Stimulated activated CD4-positive, alpha-beta T cell treated with anti-CD3 and anti-CD28 coated beads, Interleukin-2, amount 100 ng/mL, for 24 hours (primary cell): ENCODE measurements around the gene ASCL5.

ENCODE experiments used
- DNase-seq, 2 donors: peaks; one replicate each; pipeline ENCODE4 v3.0.0-alpha.2; 2020

Gene ASCL5

DNA sequence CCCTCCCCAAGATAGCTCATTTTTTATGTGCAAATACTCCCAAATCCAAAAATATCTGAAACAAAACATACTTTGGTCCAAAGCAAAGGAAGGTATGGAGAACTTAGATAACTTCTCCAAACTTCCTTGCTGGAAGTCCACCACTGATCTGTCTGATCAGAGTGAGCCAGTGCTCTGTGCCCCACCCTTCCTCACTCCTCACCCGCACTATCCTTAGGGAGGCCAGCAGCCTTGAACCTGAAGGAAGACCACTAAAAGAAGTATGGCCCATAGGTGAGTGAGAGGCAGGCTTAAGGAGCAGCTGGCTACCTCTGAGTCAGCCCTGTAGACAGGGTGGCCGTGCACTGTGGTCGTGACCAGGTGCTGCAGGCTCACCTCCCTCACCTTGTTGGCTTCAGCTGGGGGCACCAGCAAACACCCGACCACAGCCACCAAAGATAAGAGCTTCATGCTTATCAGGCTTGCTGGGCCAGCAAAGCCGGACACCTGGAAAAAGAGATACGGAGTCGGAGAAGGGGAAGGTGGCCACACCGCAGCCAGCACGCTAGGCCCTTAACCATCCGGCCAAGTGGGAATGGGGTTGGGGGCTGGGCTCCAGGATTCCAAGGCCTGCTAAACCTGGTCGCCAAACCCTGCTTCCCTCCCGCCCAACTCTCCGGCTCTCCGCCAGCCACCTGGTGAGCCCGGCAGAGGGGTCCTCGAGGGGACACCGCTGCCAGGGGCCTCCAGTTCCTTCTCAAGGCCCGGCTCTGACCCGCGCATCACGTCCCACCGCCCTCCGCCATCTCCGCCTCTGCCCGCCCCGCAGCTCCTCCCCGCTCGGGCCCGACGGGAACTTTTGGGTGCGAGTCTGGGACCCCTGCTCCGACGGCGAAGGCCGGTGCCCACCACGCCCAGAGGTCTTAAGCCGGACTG lies 26.7 kb upstream of the ASCL5 start:
- DNase-seq, result no peak

- no peak for DNase-seq
Observed at GRCh38 chr1:201149400-201149799, 22.4 kb upstream of the ASCL5 start.

- DNase-seq, result no peak
Observed at GRCh38 chr1:201147396-201148015, 20.5 kb upstream of the ASCL5 start.

DNA sequence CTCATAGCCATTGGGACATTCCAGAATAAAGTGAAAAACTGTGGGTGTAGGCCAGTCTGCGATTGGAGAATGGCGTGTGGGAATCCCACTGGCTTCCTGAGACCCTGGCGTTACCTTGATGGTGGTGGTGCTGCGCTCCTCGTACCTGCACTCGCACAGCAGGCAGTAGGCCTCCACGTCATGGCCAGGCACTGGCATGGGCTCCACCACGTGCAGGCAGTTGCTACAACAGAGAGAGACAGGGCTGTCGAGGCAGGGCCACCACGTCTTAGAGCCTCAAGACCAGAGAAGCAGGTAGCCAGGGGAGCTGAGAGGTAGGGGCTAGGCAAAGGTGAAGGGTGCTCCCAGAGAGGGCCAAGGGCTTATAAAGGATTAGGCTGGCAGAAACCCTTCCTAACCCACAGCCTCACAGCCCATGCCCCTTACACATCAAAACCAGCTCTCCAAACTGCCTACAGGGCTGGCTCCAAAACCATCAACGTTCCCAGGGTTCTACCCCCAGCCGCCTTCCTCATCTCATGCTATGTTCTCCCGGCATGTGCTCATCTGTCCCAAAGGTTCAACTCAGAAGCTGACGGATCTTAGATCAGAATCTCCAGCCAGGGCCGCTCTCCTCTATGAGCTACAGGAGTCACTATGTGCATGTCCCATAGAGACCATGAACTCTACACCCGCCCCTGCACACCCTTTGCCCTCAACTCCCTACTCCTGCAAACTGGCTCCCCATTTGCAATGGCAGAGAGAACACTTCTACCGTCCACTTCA lies 19.8 kb upstream of the ASCL5 start:
- no peak for DNase-seq

GRCh38 chr1:201145816-201146215 lies 18.8 kb upstream of the ASCL5 start:
- DNase-seq, result no peak

DNA sequence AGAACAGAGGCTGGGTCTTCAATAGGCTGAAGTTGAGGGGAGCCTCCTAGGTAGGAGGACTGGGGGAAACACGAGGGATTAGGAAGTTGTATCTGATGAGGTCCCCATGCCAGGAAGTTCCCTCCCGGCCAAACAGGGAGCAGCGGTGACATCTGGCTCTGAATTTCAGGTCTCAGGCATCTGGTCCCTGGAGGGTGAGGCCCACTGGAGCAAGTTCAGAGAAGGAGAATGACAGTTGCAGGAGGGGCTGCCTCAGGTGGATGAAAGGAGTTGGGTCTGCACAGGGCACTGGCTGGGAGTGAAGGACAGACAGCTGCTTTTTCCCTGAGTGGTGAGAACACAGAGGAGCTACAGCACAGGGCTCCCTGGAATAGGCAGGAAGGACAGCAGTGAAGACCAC lies 18.1 kb upstream of the ASCL5 start:
- DNase-seq, result no peak

- DNase-seq, result no peak
Observed at GRCh38 chr1:201144701-201145100, 17.7 kb upstream of the ASCL5 start.

- DNase-seq, result no peak
Observed at GRCh38 chr1:201143726-201144635, 17.0 kb upstream of the ASCL5 start.

GRCh38 chr1:201142849-201143725 lies 16.1 kb upstream of the ASCL5 start:
- no peak for DNase-seq

- DNase-seq, result no peak
Observed at GRCh38 chr1:201142011-201142848, 15.2 kb upstream of the ASCL5 start.

DNA sequence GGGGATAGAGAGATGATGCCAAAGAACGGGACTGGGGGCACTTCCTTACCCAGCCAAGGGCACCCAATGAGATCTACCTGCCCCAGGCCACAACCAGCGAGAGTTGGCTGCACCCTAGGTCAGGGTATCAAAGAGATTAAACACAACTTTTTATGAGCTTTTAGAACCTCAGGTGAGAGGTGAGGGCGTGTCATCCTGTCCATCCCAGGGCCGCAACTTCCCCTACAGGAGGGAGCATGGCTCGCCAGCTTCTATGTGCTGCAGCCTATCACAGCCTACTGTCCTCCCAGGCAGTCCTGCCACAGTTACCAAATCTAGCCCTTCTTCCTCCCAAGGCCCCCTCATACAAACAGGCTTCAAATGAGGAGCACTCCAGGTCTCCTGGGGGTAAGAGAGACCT lies 14.4 kb upstream of the ASCL5 start:
- DNase-seq, result no peak

DNA sequence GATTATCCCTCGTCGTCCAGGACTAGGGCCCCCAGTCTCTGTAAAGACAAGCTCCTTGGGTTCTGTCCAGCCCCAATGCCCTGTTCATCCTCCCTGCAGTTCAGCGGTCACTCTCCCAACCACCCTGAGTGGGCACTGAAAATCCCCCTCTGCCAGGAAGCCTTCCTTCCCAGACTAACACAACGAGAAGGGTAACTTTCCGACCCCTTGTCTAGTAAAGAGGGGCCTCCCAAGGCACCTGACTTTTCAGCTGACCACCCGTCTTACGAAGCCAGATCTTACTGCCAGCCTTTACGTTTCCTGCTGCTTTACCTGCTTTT lies 13.9 kb upstream of the ASCL5 start:
- no peak for DNase-seq

GRCh38 chr1:201140235-201140940 lies 13.4 kb upstream of the ASCL5 start:
- no peak for DNase-seq

- DNase-seq, result no peak
Observed at GRCh38 chr1:201139756-201140155, 12.8 kb upstream of the ASCL5 start.

DNA sequence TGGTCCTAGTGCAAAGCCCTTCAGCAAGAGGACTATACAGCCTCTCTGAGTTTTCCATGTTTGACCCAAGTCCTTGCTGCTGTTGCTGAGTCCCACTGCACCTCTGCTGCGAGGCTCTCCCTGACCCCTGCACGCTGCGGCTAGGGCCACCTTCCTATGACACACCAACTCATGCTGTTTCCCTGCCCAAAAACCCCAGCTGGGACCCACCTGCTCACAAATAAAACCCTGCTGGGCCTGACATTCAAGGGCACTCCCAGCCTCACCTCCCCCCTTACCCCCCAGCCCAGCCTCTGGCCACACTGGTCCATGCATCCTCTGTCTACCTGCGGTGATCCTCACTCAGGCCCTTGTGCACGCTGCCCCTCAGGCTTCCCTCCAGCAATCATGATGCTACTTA lies 12.3 kb upstream of the ASCL5 start:
- DNase-seq, result no peak

DNA sequence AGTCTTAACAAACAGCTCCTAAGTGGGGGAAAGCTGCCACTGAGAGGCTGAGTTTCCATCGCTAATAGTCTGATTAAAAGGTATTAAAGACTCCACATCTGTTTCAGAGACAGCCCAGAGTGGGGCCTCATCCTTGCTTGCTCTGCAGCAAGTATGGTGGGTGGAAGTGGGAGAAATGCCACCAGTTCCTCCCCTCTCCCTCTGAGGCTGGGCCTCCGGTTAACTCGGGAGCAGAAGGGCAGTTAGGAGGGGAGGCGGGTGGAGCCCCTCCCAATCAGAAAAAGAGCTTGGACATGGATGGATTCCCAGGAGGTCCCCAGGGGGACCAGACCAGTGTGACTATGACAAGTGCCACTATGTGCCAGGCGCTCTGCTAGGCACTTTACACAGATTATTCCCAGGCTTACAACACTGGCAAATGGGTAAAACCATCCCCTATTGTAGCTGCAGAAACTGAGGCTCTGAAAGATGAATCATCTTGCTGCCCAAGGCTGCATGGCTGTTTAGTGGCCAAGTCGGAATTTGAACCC lies 11.4 kb upstream of the ASCL5 start:
- DNase-seq, result no peak

DNA sequence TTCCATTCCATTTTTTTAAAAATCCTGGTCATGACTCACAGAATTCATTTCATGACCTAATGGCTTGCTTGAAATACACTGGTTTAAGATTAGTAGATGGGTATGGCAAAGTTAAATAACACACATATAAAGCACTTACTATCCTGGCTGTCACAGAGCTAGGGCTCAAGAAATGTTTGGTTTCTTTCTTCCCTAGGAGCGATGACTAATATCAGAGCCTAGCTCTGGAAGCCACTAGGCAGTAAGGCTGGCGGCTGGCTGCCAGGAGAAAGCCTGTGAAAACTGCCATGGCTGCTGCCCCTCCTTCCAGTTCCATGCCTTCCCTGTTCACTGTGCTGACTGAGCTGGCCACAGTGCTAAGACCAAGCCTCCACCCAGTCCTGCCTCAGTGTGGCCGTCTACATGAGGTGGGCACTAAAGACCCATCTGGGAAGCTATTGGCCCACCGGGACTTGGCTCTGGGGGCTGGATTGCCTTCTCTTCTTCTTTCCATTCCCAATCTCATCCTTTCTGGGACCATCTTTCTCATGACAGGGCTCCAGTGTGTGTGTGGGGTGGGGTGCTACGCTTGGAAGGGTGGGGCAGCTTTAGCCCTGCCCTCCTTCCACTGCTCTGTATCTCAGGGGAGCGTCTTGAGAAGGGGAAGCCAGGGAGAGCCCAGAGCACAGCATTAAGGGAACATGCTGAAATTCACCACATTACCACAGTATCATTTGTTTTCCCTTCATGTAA lies 10.8 kb upstream of the ASCL5 start:
- no peak for DNase-seq

GRCh38 chr1:201137024-201137392 lies 10.0 kb upstream of the ASCL5 start:
- DNase-seq, result no peak

DNA sequence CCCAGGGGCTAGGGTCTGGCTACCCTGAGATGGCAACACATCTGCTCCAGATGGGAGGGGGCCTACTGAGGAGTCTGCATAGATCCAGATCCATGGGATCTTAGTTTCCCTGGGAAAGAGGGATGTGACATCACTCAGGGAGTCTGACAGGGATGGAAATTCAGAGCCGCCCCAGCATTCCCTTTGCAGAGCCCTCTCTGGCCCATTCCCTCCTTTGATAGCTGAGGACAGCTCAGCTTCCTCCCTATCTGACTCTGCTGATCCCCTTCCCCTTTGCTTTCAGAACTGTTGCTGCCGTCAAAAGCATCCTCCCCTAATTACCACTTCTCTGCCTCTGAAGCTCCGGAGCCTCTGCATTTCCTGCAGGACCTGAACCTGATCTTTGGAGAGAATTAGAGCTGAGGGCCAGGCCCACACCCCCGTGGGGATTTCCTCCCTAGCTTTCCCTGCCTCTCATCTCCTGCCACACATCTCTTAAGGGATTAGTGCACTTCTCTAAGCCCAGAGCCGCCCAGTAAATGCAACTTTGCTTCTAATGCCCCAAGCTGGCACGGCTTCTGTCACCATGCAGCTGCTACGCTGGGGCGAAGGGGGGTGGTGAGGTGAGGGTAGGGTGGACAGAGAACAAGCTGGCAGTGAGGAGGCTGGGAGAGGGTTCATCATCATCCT lies 9.5 kb upstream of the ASCL5 start:
- no peak for DNase-seq
